A549 treated with GW870086 at 1 μM for 4 hours (cell line): ENCODE data around the gene GOPC. TPM values are rescaled to one million over a fixed set of nuclear protein-coding genes. Genes with fewer than 3 reads are reported as not detected.

Experiments used
- total RNA-seq: library from RNA; stranded (reverse); fragments of 200-300 nt; extraction: Qiagen RNA extraction; gene quantifications from 5 replicates; pipeline ENCODE4 v1.2.3, GENCODE V29; 2022; ENCODE audit warnings: low read depth

The GOPC gene
- 12.5 to 18.9 TPM (median 16.7 TPM) in 5 replicates for total RNA-seq

DNA sequence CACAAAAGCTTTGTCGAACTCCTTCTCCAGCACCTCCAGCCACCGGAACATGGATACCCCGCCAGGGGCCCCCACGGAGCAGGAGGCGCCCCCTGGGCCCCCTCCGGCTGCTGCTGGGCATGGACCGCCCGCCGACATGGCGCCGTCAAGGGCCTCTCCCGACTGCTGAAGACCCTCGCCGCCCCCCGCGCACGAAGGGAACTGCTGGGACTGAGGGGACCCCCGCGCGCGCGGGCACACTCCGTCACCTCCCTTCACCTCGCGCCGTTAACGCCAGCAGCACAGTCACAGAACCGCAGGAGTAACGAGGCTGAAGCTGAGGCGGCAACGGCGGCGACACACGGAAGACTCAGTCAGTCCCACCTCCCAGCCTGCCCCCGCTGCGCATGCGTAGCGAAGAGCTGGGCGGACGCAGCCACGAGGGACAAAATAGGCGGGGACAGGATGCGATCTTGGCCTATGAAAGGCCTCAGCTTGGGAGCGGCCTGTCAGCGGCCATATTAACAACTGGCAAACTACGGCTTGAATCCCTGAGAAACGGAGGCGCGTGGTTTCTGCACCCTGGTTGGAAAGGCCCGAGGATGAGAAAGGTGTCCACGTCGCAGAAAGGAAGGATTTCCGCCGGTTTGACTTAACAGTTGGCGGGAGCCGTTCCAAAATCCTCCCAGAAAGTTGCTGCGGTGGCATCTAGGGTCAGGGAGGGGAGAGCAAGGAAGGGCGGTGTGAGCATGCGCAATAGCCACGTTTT, at the start of gene GOPC:
Gene GOPC (minus strand): TSS at position 361 of the 748 bp plus-strand sequence. CDS start 223 bp downstream, at position 138.

Other genes starting within 250 kb of the GOPC start
- 0.15 to 0.24 TPM (median 0.16 TPM) in 5 replicates for gene ROS1, start 176.6 kb downstream of the GOPC start, total RNA-seq
- gene DCBLD1, start 119.8 kb downstream of the GOPC start, total RNA-seq: 24.0 to 29.9 TPM (median 26.3 TPM) in 5 replicates
- 21.9 to 31.4 TPM (median 26.9 TPM) in 5 replicates for gene NUS1, start 73.0 kb upstream of the GOPC start, total RNA-seq